Endodermal cell (in vitro differentiated cells): Measurements from ENCODE around the gene HNRNPL. TPM values are rescaled to one million over a fixed set of nuclear protein-coding genes. Genes with fewer than 3 reads are reported as not detected.

Experiments
- DNase-seq: peaks from one replicate; pipeline ENCODE4 v3.0.0-alpha.2; 2017
- H3K27ac ChIP-seq: 2 replicates; pipeline ENCODE4 v1.5.1; 2013; ENCODE audit warnings: mild to moderate bottlenecking, low read depth, low read length, moderate library complexity
- H3K27me3 ChIP-seq: 2 replicates; pipeline ENCODE4 v1.6.1; 2013; ENCODE audit warnings: mild to moderate bottlenecking, low read length, moderate library complexity; ENCODE audit not compliant: insufficient read depth, control insufficient read depth, poor library complexity, severe bottlenecking
- H3K36me3 ChIP-seq: 2 replicates; pipeline ENCODE4 v1.7.0; 2013; ENCODE audit warnings: mild to moderate bottlenecking, low read length, moderate library complexity; ENCODE audit not compliant: control insufficient read depth, insufficient read depth
- H3K4me1 ChIP-seq: one replicate; pipeline ENCODE4 v1.7.0; 2013; ENCODE audit warnings: low read length; ENCODE audit not compliant: control insufficient read depth, insufficient read depth
- H3K4me3 ChIP-seq: 2 replicates; pipeline ENCODE4 v1.5.1; 2013; ENCODE audit warnings: mild to moderate bottlenecking, low read length, moderate library complexity
- H3K9ac ChIP-seq: 2 replicates; pipeline ENCODE4 v1.6.1; 2013; ENCODE audit warnings: mild to moderate bottlenecking, low read length, moderate library complexity; ENCODE audit not compliant: poor library complexity, severe bottlenecking; ENCODE audit errors: extremely low read depth
- H3K9me3 ChIP-seq: 2 replicates; pipeline ENCODE4 v1.6.1; 2013; ENCODE audit warnings: mild to moderate bottlenecking, low read length, moderate library complexity; ENCODE audit not compliant: control insufficient read depth
- H3K27ac Mint-ChIP-seq: 2 replicates; pipeline ENCODE4 v1.8.0; 2020; ENCODE audit warnings: mixed read lengths
- H3K27me3 Mint-ChIP-seq: 2 replicates; pipeline ENCODE4 v1.8.0; 2021; ENCODE audit warnings: mild to moderate bottlenecking, mixed read lengths; ENCODE audit not compliant: insufficient read depth
- H3K36me3 Mint-ChIP-seq: 2 replicates; pipeline ENCODE4 v1.8.0; 2020; ENCODE audit warnings: low read depth, mixed read lengths
- H3K4me1 Mint-ChIP-seq: 2 replicates; pipeline ENCODE4 v1.8.0; 2020; ENCODE audit warnings: mixed read lengths
- H3K4me3 Mint-ChIP-seq: 2 replicates; pipeline ENCODE4 v1.8.0; 2020; ENCODE audit warnings: mild to moderate bottlenecking, moderate library complexity, mixed read lengths
- H3K9me3 Mint-ChIP-seq: 2 replicates; pipeline ENCODE4 v1.8.0; 2020; ENCODE audit warnings: mild to moderate bottlenecking, mixed read lengths
- CTCF ChIP-seq: fragments of 200-600 bp; sonication (generic); conservative IDR thresholded peaks from 2 replicates; pipeline ENCODE4 v1.5.0; 2021; ENCODE audit warnings: antibody characterized with exemption, mild to moderate bottlenecking
- WGBS, 2 experiments: methylation state at CpG; one replicate each; pipeline versions ENCODE4 v1.1.5 to v1.1.7; 2013; ENCODE audit warnings: missing lambda C conversion rate in 2 of 2, mixed read lengths in 1 of 2; ENCODE audit not compliant: insufficient coverage in 1 of 2, insufficient read length in 1 of 2; 5-methylcytosine and 5-hydroxymethylcytosine counted together
- total RNA-seq, 2 donors: library from RNA; stranded (reverse); fragmentation: NEBNext Ultra II Directional in 1 of 2; extraction: Animal tissue kit (Norgen Biotek cat#: 25700) in 1 of 2; gene quantifications; 2 replicates in 1 of 2; 3 replicates in 1 of 2; pipeline ENCODE4 v1.2.1, GENCODE V29; 2021

The HNRNPL gene
- total RNA-seq, 2 donors from 2014 or later = 607 to 646 TPM

- H3K27ac ChIP-seq = no peak overlapping the region
- no peak for TF ChIP-seq CTCF
- Mint-ChIP-seq H3K27ac (peak overlapping the region; percentile 58), H3K4me1 (peaks cover 2% of the 10 kb centered on the region), H3K27me3 (no peaks in the 10 kb centered on the region), H3K9me3 (no peaks in the 10 kb centered on the region), H3K4me3 (no peak overlapping the region), H3K36me3 (peaks cover 84% of the 10 kb centered on the region)
- H3K27me3 ChIP-seq = no peaks in the 10 kb centered on the region
- H3K36me3 ChIP-seq = peaks cover 88% of the 10 kb centered on the region
- no peak overlapping the region for H3K9ac ChIP-seq
- WGBS, 2 experiments = 87 to 96% methylated on average over 9 to 12 of the region's 12 CpGs
- H3K4me1 ChIP-seq = no peaks in the 10 kb centered on the region
- H3K4me3 ChIP-seq = no peak overlapping the region
- no peaks in the 10 kb centered on the region for H3K9me3 ChIP-seq
- no peak for DNase-seq
Measured at GRCh38 chr19:38838986-38839761, 10.6 kb downstream of the HNRNPL start.

GRCh38 chr19:38838208-38838985 is 11.4 kb downstream of the HNRNPL start:
- Histone ChIP-seq H3K9me3 (no peaks in the 10 kb centered on the region), H3K27ac (no peak overlapping the region), H3K36me3 (peaks cover 80% of the 10 kb centered on the region), H3K9ac (no peak overlapping the region), H3K4me1 (no peaks in the 10 kb centered on the region), H3K27me3 (no peaks in the 10 kb centered on the region), H3K4me3 (no peak overlapping the region)
- Mint-ChIP-seq H3K36me3 (peaks cover 79% of the 10 kb centered on the region), H3K9me3 (no peaks in the 10 kb centered on the region), H3K4me1 (peaks cover 2% of the 10 kb centered on the region), H3K27ac (peak overlapping the region; percentile 58), H3K27me3 (no peaks in the 10 kb centered on the region), H3K4me3 (no peak overlapping the region)
- no peak for DNase-seq
- WGBS, 2 experiments = 97 to 98% methylated on average over 10 to 19 of the region's 19 CpGs
- TF ChIP-seq CTCF = no peak

GRCh38 chr19:38837656-38838121 is 12.1 kb downstream of the HNRNPL start:
- H3K4me3 ChIP-seq = no peak overlapping the region
- H3K27ac ChIP-seq = no peak overlapping the region
- no peak for DNase-seq
- no peak overlapping the region for H3K9ac ChIP-seq
- no peaks in the 10 kb centered on the region for H3K9me3 ChIP-seq
- Mint-ChIP-seq H3K4me1 (peaks cover 2% of the 10 kb centered on the region), H3K4me3 (no peak overlapping the region), H3K27me3 (no peaks in the 10 kb centered on the region), H3K27ac (peak overlapping the region; percentile 17), H3K9me3 (no peaks in the 10 kb centered on the region), H3K36me3 (peaks cover 74% of the 10 kb centered on the region)
- peaks cover 73% of the 10 kb centered on the region for H3K36me3 ChIP-seq
- H3K4me1 ChIP-seq = no peaks in the 10 kb centered on the region
- no peak for TF ChIP-seq CTCF
- WGBS, 2 experiments = 93 to 97% methylated on average over 5 to 7 of the region's 7 CpGs
- no peaks in the 10 kb centered on the region for H3K27me3 ChIP-seq
